Measurements from ENCODE around the gene HMCN2. TPM values are rescaled to one million over a fixed set of nuclear protein-coding genes. Genes with fewer than 3 reads are reported as not detected.

Gene HMCN2
- total RNA-seq, 1 donor from 2014 or later, result not detected

- H3K4me3 Mint-ChIP-seq, result no peak overlapping the region
- H3K9me3 Mint-ChIP-seq, result no peaks in the 10 kb centered on the region
- H3K36me3 Mint-ChIP-seq (ENCODE audit: low read depth), result no peaks in the 10 kb centered on the region
- no peaks in the 10 kb centered on the region for H3K4me1 Mint-ChIP-seq
- no peak for DNase-seq
- no peaks in the 10 kb centered on the region for H3K27me3 Mint-ChIP-seq
- intact Hi-C loops (cut with micrococcal nuclease), result no loop called here
- H3K27ac Mint-ChIP-seq, result no peak overlapping the region
Measured at GRCh38 chr9:130306823-130307666, 41.5 kb downstream of the HMCN2 start.

GRCh38 chr9:130307667-130307943 lies 42.0 kb downstream of the HMCN2 start:
- no peaks in the 10 kb centered on the region for H3K27me3 Mint-ChIP-seq
- H3K9me3 Mint-ChIP-seq, result no peaks in the 10 kb centered on the region
- intact Hi-C loops (cut with micrococcal nuclease), result no loop called here
- no peaks in the 10 kb centered on the region for H3K4me1 Mint-ChIP-seq
- H3K4me3 Mint-ChIP-seq, result no peak overlapping the region
- no peaks in the 10 kb centered on the region for H3K36me3 Mint-ChIP-seq (ENCODE audit: low read depth)
- DNase-seq, result no peak
- no peak overlapping the region for H3K27ac Mint-ChIP-seq

DNA sequence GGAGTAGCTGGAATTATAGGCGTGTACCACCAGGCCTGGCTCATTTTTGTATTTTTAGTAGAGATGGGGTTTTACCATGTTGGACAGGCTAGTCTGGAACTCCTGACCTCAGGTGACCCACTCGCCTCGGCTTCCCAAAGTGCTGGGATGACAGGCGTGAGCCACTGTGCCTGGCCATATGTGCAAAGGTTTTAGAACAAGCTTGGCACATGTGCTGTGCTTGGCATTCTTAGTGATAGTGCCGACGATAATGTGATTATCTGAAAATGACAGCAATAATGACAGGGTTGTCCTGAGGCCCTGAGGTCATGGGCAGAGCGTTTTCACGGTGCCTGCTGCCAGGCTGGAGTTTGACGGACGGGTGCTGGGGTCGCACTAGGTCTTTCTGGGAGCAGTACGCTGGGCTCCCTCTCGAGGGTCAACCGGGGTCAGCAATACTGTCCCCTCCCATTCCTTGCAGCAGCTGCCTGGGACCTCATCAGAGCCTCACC lies 42.6 kb downstream of the HMCN2 start:
- DNase-seq, result no peak
- Mint-ChIP-seq H3K4me1 (no peaks in the 10 kb centered on the region), H3K27ac (no peak overlapping the region), H3K4me3 (no peak overlapping the region), H3K27me3 (no peaks in the 10 kb centered on the region), H3K36me3 (ENCODE audit: low read depth) (no peaks in the 10 kb centered on the region), H3K9me3 (no peaks in the 10 kb centered on the region)
- intact Hi-C loops (cut with micrococcal nuclease), result no loop called here

DNA sequence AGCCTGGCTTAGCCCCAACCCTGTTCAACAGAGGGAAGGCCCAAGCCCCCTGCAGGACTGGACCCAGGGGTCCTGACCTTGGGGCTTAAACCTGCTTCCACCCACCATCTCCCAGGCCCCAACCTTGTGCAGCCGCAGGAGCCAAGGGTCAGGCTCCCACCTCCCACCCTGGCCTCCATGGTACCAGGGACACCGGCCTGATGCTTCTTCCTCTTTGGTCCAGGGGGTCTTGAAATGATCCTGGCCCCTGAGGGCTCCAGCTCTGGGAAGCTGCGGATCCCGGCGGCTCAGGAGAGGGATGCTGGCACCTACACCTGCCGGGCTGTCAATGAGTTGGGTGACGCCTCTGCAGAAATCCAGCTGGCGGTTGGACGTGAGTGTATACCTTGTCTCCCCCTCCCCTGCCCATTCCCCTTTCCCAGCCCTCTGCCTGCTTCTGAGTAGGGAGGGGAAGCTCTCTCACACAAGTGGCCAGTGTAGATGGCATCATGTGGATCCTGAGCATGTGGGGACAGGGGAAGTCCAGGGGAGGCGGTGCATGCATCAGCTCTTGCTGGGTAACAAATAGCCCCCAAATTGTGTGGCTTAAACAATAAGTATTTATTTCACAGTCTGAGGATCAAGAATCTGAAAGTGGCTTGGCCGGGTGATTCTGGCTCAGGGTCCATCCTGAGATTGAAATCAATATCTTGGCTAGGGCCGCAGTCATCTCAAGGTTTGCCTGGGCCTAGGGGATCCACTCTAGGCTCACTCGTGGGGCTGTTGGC lies 44.3 kb downstream of the HMCN2 start:
- no peaks in the 10 kb centered on the region for H3K9me3 Mint-ChIP-seq
- no peaks in the 10 kb centered on the region for H3K4me1 Mint-ChIP-seq
- no peak overlapping the region for H3K27ac Mint-ChIP-seq
- no peaks in the 10 kb centered on the region for H3K36me3 Mint-ChIP-seq (ENCODE audit: low read depth)
- intact Hi-C loops (cut with micrococcal nuclease), result no loop called here
- DNase-seq, result no peak
- H3K27me3 Mint-ChIP-seq, result no peaks in the 10 kb centered on the region
- no peak overlapping the region for H3K4me3 Mint-ChIP-seq

GRCh38 chr9:130310456-130310855 lies 44.9 kb downstream of the HMCN2 start:
- Mint-ChIP-seq H3K4me3 (no peak overlapping the region), H3K9me3 (no peaks in the 10 kb centered on the region), H3K36me3 (ENCODE audit: low read depth) (no peaks in the 10 kb centered on the region), H3K27me3 (no peaks in the 10 kb centered on the region), H3K27ac (no peak overlapping the region), H3K4me1 (no peaks in the 10 kb centered on the region)
- DNase-seq, result no peak
- intact Hi-C loops (cut with micrococcal nuclease), result no loop called here

- peaks cover 2% of the 10 kb centered on the region for H3K27me3 Mint-ChIP-seq
- no peak for DNase-seq
- no peaks in the 10 kb centered on the region for H3K9me3 Mint-ChIP-seq
- intact Hi-C loops (cut with micrococcal nuclease), result no loop called here
- H3K27ac Mint-ChIP-seq, result no peak overlapping the region
- H3K4me1 Mint-ChIP-seq, result no peaks in the 10 kb centered on the region
- H3K36me3 Mint-ChIP-seq (ENCODE audit: low read depth), result no peaks in the 10 kb centered on the region
- H3K4me3 Mint-ChIP-seq, result no peak overlapping the region
Measured at GRCh38 chr9:130311003-130311402, 45.4 kb downstream of the HMCN2 start.

DNA sequence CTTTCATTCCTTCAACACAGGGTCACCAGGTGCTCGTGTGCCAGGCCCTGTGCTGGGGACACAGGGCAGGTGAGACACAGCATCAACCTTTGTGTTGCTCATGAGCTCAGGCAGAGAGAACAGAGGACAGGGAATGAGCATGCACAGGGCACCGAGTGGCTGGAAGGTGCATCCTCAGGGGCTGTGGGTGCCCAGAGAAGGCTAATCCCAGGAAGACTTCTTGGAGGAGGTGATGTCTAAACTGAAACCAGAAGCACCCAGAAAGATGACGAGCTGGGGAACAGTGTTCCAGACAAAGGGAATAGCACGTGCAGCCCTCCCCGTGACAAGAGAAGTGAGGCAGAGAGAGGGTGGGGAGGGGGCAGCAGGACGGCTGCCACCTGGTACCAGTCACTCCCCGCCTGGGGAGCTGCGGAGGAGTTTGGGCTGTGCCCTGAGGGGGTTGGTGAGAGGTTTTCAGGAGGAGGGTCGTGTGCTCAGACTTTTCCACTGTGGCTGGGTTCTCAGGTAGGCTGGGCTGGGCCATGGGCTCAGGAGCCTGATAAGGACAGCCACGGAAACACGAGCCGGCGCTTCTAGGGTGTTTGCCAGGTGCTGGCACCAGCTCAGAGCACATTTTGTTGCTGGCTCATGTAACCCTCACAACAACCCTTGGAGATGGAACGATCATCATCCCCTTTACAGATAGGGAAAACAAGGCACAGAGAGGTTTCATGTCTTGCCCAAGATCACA lies 46.0 kb downstream of the HMCN2 start:
- Mint-ChIP-seq H3K9me3 (no peaks in the 10 kb centered on the region), H3K36me3 (ENCODE audit: low read depth) (no peaks in the 10 kb centered on the region), H3K27me3 (peaks cover 3% of the 10 kb centered on the region), H3K4me3 (no peak overlapping the region), H3K27ac (no peak overlapping the region), H3K4me1 (no peaks in the 10 kb centered on the region)
- no peak for DNase-seq
- intact Hi-C loops (cut with micrococcal nuclease), result no loop called here

- Mint-ChIP-seq H3K4me1 (no peaks in the 10 kb centered on the region), H3K9me3 (no peaks in the 10 kb centered on the region), H3K27ac (no peak overlapping the region), H3K36me3 (ENCODE audit: low read depth) (no peaks in the 10 kb centered on the region), H3K27me3 (peaks cover 5% of the 10 kb centered on the region), H3K4me3 (no peak overlapping the region)
- no peak for DNase-seq
- intact Hi-C loops (cut with micrococcal nuclease), result no loop called here
Measured at GRCh38 chr9:130313103-130313858, 47.7 kb downstream of the HMCN2 start.

GRCh38 chr9:130315446-130316226 lies 50.1 kb downstream of the HMCN2 start:
- DNase-seq, result no peak
- Mint-ChIP-seq H3K27me3 (peaks cover 5% of the 10 kb centered on the region), H3K36me3 (ENCODE audit: low read depth) (no peaks in the 10 kb centered on the region), H3K9me3 (no peaks in the 10 kb centered on the region), H3K4me1 (no peaks in the 10 kb centered on the region), H3K4me3 (no peak overlapping the region), H3K27ac (no peak overlapping the region)
- intact Hi-C loops (cut with micrococcal nuclease), result no loop called here

DNA sequence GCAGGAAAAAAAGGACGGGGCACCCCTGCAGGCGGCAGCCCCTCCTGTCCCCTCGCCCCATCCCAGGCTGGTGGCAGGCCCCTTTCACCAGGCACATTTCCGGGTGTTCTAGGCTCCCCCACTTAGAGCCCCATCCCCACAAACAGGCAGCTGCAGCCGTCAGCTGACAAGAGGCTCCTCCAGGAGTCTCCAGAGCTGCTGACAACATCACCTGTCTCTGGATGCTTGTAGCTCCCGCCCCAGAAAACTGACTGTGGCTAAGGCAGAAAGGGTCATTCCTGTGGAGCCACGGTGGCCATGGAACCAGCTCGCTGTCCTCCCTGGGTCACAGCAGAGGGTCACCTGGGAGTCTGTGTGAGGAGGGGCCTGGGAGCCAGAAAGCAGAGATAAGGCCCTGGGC lies 50.9 kb downstream of the HMCN2 start:
- intact Hi-C loops (cut with micrococcal nuclease), result no loop called here
- H3K4me1 Mint-ChIP-seq, result no peaks in the 10 kb centered on the region
- no peaks in the 10 kb centered on the region for H3K36me3 Mint-ChIP-seq (ENCODE audit: low read depth)
- no peak overlapping the region for H3K4me3 Mint-ChIP-seq
- peaks cover 11% of the 10 kb centered on the region for H3K27me3 Mint-ChIP-seq
- no peak overlapping the region for H3K27ac Mint-ChIP-seq
- DNase-seq, result no peak
- no peaks in the 10 kb centered on the region for H3K9me3 Mint-ChIP-seq

GRCh38 chr9:130319300-130319699 lies 53.7 kb downstream of the HMCN2 start:
- H3K4me1 Mint-ChIP-seq, result no peaks in the 10 kb centered on the region
- no peaks in the 10 kb centered on the region for H3K36me3 Mint-ChIP-seq (ENCODE audit: low read depth)
- intact Hi-C loops (cut with micrococcal nuclease), result no loop called here
- no peak overlapping the region for H3K27ac Mint-ChIP-seq
- DNase-seq, result no peak
- H3K9me3 Mint-ChIP-seq, result no peaks in the 10 kb centered on the region
- peaks cover 16% of the 10 kb centered on the region for H3K27me3 Mint-ChIP-seq
- no peak overlapping the region for H3K4me3 Mint-ChIP-seq

- H3K4me1 Mint-ChIP-seq, result no peaks in the 10 kb centered on the region
- no peaks in the 10 kb centered on the region for H3K9me3 Mint-ChIP-seq
- intact Hi-C loops (cut with micrococcal nuclease), result no loop called here
- H3K36me3 Mint-ChIP-seq (ENCODE audit: low read depth), result no peaks in the 10 kb centered on the region
- DNase-seq, result no peak
- H3K4me3 Mint-ChIP-seq, result no peak overlapping the region
- peaks cover 16% of the 10 kb centered on the region for H3K27me3 Mint-ChIP-seq
- no peak overlapping the region for H3K27ac Mint-ChIP-seq
Measured at GRCh38 chr9:130319944-130320712, 54.6 kb downstream of the HMCN2 start.

Measured in activated CD4-positive, alpha-beta T cell treated with anti-CD3 and anti-CD28 coated beads, Interleukin-2, amount 10 ng/mL, durations not matched to agents 24 days and 14 days (primary cell).